HFF-Myc (cell line): Measurements from ENCODE around the gene NSG1.

Experiments
- DNase-seq: peaks from one replicate; pipeline ENCODE4 v3.0.0-alpha.2; 2011; ENCODE audit warnings: low read depth; ENCODE audit errors: extremely low read depth
- H3K4me3 ChIP-seq: replicated peaks from 2 replicates; pipeline ENCODE4 v1.5.1; 2011; ENCODE audit warnings: low read depth, mild to moderate bottlenecking, control low read depth, low read length
- TF ChIP-seq, protein P1 (sequence below): IDR thresholded peaks from 2 replicates; pipeline ENCODE4 v1.5.1; 2012; ENCODE audit warnings: mild to moderate bottlenecking, low read depth, low read length, control low read depth; ENCODE audit errors: missing control alignments

Gene NSG1

DNA sequence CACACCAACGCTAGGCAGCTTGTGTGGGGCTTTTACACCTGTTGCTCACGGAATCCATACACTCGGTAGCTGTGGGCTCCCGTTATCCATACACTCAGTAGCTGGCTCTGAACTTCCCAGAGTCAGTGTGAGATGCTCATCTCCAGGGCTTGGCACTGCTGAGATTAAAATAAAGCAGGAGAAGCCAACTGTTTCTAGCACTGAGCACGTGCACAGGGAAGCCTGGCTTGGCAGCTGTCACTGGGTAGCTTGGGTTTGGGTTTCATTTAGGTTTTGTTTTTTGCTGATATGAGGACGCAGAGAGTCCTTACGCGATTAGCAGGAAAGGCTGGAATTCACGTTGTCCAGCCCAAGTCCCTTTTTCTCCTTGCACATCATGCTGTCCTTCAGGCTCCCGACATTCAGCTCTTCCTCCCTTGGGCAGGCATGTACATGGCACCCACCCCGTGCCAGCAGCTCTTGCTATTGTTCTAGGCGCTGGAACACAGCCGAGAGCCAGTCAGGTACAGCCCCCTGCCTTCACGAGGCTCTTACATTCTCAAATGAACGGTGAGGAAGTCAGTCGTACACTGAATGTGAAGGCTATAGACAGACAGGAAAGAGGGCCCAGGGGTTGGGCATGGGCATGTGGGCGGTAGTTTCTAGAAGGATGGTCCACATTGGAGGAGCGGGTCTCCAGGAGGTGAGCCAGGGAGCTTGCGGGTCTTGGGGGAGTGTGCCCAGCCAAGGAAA, 25.9 kb downstream of the NSG1 start:
- TF ChIP-seq, protein P1, sequence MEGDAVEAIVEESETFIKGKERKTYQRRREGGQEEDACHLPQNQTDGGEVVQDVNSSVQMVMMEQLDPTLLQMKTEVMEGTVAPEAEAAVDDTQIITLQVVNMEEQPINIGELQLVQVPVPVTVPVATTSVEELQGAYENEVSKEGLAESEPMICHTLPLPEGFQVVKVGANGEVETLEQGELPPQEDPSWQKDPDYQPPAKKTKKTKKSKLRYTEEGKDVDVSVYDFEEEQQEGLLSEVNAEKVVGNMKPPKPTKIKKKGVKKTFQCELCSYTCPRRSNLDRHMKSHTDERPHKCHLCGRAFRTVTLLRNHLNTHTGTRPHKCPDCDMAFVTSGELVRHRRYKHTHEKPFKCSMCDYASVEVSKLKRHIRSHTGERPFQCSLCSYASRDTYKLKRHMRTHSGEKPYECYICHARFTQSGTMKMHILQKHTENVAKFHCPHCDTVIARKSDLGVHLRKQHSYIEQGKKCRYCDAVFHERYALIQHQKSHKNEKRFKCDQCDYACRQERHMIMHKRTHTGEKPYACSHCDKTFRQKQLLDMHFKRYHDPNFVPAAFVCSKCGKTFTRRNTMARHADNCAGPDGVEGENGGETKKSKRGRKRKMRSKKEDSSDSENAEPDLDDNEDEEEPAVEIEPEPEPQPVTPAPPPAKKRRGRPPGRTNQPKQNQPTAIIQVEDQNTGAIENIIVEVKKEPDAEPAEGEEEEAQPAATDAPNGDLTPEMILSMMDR, result no peak
- DNase-seq, result no peak
- no peak overlapping the region for H3K4me3 ChIP-seq

DNA sequence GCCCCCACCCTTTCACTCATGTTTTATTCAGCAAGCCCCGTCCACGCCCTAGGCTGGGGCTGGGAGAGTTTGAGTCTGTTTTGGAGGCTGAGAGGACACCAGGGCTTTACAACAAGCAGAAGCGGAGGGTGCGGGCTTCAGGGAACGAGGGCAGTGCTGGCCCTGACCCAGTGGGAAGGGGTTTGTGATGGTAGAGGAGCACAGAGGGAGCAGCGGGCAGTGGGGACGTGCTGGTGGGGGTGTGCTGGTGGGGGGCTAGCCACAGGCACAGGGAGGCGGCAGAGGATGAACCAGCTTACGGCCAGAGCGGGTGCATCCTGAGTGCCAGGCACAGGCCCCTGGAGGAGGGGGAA, 26.4 kb downstream of the NSG1 start:
- no peak overlapping the region for H3K4me3 ChIP-seq
- TF ChIP-seq, protein P1, result no peak
- no peak for DNase-seq

DNA sequence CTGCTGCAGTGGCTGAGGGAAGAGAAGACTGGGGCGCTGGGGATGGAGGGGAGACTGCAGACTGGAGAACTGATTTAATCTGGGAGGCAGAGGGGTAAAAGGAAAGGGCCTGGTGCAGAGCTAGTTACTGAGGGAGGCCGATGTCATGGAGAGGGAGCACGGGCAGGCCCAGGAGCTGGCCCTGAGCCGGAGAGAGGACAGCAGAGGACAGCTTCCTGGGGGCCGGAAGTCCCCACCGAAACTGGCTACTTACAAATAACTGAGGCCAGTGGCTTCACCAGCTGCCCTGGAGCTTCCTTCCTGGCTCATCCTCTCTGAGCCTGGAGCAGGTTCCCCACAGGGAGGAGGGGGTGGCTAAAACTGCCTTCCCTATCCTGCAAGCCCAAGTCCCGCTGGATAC, 26.9 kb downstream of the NSG1 start:
- TF ChIP-seq, protein P1, result no peak
- H3K4me3 ChIP-seq, result no peak overlapping the region
- DNase-seq, result no peak

DNA sequence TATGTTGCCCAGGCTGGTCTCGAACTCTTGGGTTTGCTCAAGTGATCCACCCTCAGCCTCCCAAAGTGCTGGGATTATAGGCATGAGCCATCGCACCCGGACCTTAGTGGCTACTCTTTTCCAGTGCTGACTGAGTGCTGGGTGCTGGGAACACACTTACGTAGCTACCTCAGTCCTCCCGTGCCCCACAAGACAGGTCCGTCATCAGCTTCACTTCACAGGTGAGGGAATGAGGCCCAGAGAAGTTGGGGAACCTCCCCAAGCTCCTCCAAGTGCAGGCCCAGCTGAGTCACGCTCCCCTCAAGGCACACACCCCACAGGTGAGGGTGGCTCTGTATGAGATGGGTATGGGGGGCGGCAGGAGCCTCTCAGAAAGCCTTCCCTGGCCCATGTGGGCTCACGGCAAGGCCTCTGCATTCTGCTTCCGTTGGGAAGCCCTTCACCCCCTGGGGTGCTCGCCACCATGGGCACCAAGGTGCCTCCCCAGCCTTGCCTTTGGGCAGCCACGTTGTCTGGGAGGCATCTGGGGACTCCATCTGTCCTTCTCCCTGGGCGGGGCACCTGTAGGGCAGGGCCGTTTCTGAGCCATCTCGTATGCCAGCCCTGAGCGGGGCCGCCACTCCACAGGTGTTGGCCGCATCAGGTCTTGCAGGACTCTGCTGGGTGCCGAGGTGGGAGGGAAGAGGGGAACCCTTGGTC, 28.4 kb downstream of the NSG1 start:
- TF ChIP-seq, protein P1, result no peak
- DNase-seq, result no peak
- H3K4me3 ChIP-seq, result no peak overlapping the region

DNA sequence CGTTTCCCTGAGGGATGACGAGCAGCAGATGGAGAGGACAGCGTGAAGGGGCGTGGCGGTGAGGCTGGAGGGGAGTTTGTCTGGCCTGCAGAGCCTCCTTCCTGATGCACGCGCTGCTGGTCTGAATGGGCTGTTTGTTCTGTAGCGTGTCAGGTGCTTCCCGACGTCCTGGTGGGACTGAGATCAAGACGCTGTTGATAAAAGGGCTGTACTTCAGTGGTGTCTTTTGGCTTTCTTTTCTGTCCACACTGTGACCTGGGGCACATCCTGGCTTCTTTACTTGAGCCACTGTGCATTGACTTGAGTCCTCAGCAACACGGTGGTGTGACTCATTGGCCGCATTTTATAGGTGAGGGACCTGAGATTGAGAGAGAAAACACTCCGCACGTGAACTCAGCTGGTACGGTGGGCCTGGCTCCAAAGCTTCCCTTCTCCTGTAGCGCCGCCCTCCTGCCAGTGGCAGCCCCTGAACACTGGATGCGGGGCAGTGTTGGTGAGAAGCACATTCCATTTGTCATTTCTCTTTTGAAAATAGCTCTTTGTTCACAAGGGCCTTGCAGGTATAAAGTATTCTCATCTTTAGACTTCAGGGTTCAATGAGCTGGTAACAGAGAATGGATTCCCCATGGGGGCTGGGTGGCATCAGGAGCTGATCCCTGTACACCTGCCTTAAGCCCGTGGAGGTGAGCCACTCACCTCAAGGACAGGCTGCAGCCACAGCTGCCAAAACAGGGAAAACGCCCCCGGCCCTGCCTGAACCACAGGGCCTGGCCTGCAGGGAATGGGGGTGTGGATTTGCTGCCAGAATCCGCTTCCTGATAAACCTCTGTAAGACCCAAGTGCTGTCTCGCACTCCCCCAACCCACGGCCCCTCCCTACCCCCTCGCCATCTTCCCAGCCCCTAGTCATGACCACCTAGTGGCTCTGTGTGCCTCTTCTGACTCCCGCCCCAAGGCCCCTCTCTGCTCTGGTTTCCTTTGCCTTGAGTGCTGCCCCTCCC, 29.2 kb downstream of the NSG1 start:
- no peak overlapping the region for H3K4me3 ChIP-seq
- no peak for DNase-seq
- TF ChIP-seq, protein P1, result no peak

DNA sequence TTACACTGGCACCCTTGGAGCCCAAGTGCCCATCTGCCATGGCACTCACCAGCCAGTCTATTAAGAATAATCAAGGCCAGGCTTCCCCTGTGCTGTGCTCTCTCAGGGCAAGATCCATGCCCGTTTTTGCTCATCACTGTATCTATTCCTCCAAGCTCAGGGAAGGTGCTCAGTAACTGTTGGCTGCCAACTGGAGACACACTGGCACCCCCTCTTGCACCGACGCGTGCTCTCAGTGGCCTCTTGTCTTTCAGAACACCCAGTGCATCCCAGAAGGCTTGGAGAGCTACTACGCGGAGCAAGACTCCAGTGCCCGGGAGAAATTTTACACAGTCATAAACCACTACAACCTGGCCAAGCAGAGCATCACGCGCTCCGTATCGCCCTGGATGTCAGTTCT, 30.1 kb downstream of the NSG1 start:
- H3K4me3 ChIP-seq, result no peak overlapping the region
- TF ChIP-seq, protein P1, result no peak
- no peak for DNase-seq
